ENCODE measurements around the gene NRG2.

DNA sequence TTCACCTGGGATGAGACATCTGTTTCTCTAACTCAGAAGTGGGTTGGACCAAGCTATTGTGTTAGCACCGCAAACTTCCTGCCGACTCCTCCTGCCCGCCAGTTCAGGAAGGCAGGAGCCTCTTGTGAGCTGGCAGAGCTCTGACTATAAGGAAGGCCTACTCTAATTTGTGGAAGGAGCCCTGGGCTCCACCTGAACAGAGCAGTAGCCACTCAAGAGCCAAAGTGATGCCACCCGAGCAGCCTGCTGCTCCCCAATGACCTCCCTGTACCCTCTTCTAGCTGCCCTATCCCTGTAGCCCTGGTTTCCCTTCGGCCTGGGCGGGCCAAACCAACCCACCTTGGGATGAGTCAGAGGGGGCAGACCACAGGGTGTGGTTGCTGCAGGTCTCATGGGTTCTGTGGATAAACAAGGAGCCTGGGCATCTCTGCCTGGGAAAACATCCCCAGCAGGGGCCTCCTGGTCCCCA, 165.9 kb downstream of the NRG2 start:
- TF ChIP-seq, protein P1, sequence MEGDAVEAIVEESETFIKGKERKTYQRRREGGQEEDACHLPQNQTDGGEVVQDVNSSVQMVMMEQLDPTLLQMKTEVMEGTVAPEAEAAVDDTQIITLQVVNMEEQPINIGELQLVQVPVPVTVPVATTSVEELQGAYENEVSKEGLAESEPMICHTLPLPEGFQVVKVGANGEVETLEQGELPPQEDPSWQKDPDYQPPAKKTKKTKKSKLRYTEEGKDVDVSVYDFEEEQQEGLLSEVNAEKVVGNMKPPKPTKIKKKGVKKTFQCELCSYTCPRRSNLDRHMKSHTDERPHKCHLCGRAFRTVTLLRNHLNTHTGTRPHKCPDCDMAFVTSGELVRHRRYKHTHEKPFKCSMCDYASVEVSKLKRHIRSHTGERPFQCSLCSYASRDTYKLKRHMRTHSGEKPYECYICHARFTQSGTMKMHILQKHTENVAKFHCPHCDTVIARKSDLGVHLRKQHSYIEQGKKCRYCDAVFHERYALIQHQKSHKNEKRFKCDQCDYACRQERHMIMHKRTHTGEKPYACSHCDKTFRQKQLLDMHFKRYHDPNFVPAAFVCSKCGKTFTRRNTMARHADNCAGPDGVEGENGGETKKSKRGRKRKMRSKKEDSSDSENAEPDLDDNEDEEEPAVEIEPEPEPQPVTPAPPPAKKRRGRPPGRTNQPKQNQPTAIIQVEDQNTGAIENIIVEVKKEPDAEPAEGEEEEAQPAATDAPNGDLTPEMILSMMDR (IDR thresholded peaks at IDR 0.05): no peak
- TF ChIP-seq SMC3 (IDR thresholded peaks at IDR 0.05) (no peak), JUN (IDR thresholded peaks at IDR 0.05) (no peak), RFX5 (IDR thresholded peaks at IDR 0.05) (no peak), POLR2A (IDR thresholded peaks at IDR 0.05; ENCODE audit: low read length) (no peak), EHMT2 (IDR thresholded peaks at IDR 0.05; ENCODE audit: low read depth) (no peak)

Measured in A549 (cell line).